GM21423 (cell line): ENCODE results near the gene CALHM3.

ENCODE experiments used
- ATAC-seq: cut with Tn5 transposase; IDR thresholded peaks from one replicate; pipeline ENCODE4 v1.9.1; 2021; ENCODE audit warnings: mild to moderate bottlenecking, moderate library complexity; ENCODE audit not compliant: unreplicated experiment

The CALHM3 gene

GRCh38 chr10:103451091-103451813 is 27.8 kb downstream of the CALHM3 start:
- ATAC-seq, result no peak

DNA sequence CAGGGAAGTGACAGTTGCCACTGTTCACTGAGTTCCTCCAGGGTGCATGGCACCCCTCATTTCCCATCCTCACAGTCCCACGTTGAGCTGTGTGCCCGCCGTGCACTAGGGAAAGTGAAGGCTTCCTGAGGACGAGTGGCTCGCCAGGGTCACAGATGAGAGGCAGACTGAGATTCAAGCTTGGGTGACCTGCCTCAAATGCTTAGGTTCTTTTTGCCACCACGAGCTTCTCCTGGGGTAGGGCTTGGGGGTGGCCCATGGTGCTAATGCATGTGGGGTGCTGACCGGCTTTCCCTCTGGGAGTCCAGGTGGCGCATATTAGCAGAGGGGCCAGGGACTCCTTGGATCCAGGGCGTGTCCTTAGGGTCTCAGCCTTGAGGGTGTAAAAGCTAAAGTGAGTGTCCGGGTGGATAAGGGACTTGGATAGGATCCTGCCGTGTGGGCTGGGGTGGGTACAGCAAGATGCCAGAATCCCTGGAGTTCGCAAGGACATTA is 28.8 kb downstream of the CALHM3 start:
- no peak for ATAC-seq

- ATAC-seq, result no peak
Observed at GRCh38 chr10:103449208-103450144, 29.6 kb downstream of the CALHM3 start.

- ATAC-seq, result no peak
Observed at GRCh38 chr10:103448746-103449145, 30.3 kb downstream of the CALHM3 start.

- ATAC-seq, result no peak
Observed at GRCh38 chr10:103447187-103447586, 31.9 kb downstream of the CALHM3 start.

- no peak for ATAC-seq
Observed at GRCh38 chr10:103445767-103446567, 33.1 kb downstream of the CALHM3 start.

DNA sequence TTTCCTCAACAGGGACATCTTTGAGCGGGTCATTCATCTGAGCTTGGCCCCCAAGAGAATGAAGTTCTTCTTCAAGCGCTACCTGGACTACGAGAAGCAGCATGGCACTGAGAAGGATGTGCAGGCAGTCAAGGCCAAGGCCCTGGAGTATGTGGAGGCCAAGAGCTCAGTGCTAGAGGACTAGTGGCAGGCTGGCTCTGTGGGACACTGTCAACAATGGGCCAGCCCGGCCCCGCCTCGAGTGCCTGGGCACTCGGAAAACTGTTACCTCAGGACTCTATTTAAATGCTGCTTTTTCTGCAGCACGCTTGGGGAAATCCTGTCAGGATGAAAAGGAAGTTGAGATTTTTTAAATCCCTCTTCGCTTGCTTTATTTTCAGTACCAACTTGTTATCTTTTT is 33.7 kb downstream of the CALHM3 start:
- ATAC-seq, result no peak

- ATAC-seq, result no peak
Observed at GRCh38 chr10:103444478-103444877, 34.6 kb downstream of the CALHM3 start.

DNA sequence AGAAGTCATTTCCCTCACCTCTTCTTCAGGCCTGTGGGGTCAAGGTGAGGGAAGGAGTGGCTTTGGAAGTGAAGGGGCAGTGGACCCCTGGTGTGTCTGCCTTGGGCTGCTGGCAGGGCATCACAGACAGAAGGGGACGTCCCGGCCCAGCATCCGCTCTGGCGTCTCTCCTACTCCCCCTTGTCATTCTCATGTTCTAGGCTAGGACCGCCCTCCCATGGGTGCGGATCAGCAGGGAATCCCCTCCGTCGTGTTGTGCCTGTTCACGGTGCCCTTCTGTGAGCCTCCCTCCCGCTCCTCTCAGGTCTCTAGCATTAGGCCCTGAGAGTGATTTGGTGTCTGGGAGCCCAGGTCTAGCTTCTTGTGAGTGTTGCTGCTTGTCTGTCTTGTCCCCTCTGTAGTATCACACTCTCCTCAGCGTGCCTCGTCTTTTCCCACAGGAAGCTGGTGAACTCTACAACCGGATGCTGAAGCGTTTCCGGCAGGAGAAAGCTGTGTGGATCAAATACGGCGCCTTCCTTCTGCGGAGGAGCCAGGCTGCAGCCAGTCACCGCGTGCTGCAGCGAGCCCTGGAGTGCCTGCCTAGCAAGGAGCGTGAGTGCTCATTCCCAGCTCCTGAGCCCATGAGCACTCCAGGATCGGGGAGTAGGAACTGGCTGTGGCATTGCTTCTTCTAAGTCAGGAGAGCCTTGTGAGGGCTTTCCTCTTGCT is 35.4 kb downstream of the CALHM3 start:
- ATAC-seq, result no peak

DNA sequence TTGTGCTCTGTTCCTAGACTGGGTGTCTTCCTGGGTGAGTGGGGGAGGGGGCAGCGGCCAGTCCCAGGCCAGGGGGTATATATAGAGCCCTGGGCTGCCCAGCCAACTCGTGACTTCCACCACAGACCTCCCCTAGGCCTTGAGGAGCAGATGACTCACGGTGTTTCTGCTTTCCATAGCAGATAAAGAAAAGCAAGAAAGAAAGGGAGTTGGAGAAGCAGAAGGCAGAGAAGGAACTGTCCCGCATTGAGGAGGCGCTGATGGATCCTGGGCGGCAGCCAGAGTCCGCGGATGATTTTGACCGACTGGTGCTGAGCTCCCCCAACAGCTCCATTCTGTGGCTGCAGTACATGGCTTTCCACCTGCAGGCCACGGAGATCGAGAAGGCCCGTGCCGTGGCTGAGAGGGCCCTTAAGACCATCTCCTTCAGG is 37.0 kb downstream of the CALHM3 start:
- no peak for ATAC-seq

- ATAC-seq, result no peak
Observed at GRCh38 chr10:103441611-103442010, 37.4 kb downstream of the CALHM3 start.

- ATAC-seq, result no peak
Observed at GRCh38 chr10:103441206-103441605, 37.8 kb downstream of the CALHM3 start.

DNA sequence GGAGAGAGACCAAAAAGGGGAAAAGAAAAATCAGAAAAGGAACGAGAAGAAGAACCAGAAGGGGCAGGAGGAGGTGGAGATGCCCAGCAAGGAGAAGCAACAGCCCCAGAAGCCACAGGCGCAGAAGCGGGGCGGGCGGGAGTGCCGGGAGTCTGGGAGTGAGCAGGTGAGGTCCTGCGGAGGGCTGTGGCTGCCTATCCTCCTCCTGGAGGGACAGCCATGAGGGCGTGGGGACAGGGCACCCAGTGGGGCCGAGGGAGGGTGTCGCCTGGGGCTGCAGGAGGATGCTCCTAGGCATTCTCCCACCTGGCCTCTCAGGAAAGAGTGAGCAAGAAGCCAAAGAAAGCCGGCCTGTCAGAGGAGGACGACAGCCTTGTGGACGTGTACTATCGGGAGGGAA is 38.6 kb downstream of the CALHM3 start:
- ATAC-seq, result no peak

GRCh38 chr10:103439776-103440175 is 39.3 kb downstream of the CALHM3 start:
- ATAC-seq, result no peak

GRCh38 chr10:103433858-103434257 is 45.2 kb downstream of the CALHM3 start:
- no peak for ATAC-seq

- no peak for ATAC-seq
Observed at GRCh38 chr10:103431902-103432301, 47.1 kb downstream of the CALHM3 start.

DNA sequence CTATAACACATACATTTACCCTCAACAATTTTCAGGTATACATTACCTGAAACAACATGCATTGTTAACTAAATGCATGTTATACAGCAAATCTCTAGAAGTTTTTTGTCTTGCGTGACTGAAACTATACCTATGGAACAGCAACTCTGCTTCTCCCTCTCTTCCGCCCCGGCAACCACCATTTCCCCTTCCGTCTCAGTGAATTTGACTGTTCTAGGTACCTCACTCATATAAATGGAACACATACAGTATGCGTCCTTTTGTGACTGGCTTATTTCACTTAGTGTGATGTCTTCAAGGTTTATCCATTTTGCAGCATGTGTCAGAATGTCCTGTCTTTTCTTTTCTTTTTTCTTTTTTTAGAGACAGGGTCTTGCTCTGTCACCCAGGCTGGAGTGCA is 49.4 kb downstream of the CALHM3 start:
- no peak for ATAC-seq

DNA sequence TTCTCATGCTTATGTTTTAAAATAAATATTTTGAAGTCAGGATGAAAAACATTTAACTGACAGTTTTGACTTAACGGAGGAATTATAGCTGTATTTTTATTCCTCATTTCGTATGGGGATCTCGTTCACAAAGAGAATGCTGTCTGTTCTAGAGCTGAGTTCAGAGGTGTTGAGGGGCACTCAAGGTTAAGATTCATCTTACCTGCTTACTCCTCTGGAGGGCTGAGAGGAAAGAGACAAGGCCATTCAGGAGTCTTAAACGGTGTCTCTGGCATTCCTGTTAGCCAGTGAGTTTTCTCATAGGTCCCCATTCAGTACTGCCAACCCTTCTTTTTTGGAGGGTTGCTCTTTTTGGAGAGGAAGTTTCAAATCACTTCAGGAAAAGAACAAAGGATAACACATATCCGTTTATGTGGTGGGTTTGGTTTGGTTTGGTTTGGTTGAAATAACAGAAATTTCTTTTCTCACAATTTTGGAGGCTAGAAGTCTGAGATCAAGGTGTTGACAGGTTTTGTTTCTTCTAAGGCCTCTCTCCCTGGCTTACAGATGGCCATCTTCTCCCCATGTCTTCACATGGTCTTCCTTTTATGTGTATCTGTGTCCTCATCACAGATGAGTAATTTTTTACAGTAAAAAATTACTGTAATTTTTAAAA is 49.9 kb downstream of the CALHM3 start:
- no peak for ATAC-seq

- ATAC-seq, result no peak
Observed at GRCh38 chr10:103427866-103428265, 51.2 kb downstream of the CALHM3 start.

- no peak for ATAC-seq
Observed at GRCh38 chr10:103423748-103424147, 55.3 kb downstream of the CALHM3 start.
